T-helper 1 cell treated with Interleukin-12 subunit alpha and Interleukin-12 subunit beta and Interleukin-4 antibody, amounts not matched to agents 30 ng/mL and 1 ng/mL, for 36 hours (primary cell): ENCODE measurements around the gene ESM1. TPM values are rescaled to one million over a fixed set of nuclear protein-coding genes. Genes with fewer than 3 reads are reported as not detected.

Source experiments
- total RNA-seq: library from RNA; stranded (reverse); gene quantifications from 2 replicates; pipeline ENCODE4 v1.2.3, GENCODE V29; 2022

The ESM1 gene
- total RNA-seq, 1 donor from 2014 or later: 0.27 TPM

Other genes with a start within 250 kb of the ESM1 start
- 86.4 and 87.7 TPM in 2 replicates for gene GZMK, start 38.7 kb upstream of the ESM1 start, total RNA-seq
- 1,575 and 1,584 TPM in 2 replicates for gene GZMA, start 117.1 kb upstream of the ESM1 start, total RNA-seq
- gene GPX8, start 174.6 kb upstream of the ESM1 start, total RNA-seq: not detected in 2 replicates
- 0.12 and 0.17 TPM in 2 replicates for gene CDC20B, start 187.6 kb upstream of the ESM1 start, total RNA-seq
- not detected in 2 replicates for gene MCIDAS, start 241.7 kb upstream of the ESM1 start, total RNA-seq
- gene CCNO, start 248.0 kb upstream of the ESM1 start, total RNA-seq: not detected in 2 replicates